HG03457 (cell line): ENCODE results near the gene ELFN1.
"Not testable (repeated sequence)": the region's sequence is repeated elsewhere in the genome, so short reads cannot be mapped to it uniquely, and the experiment has no call there.

Experiments
- ATAC-seq: cut with Tn5 transposase; IDR thresholded peaks from one replicate; pipeline ENCODE4 v1.9.1; 2021; ENCODE audit warnings: moderate number of reproducible peaks; ENCODE audit not compliant: unreplicated experiment

The ELFN1 gene

DNA sequence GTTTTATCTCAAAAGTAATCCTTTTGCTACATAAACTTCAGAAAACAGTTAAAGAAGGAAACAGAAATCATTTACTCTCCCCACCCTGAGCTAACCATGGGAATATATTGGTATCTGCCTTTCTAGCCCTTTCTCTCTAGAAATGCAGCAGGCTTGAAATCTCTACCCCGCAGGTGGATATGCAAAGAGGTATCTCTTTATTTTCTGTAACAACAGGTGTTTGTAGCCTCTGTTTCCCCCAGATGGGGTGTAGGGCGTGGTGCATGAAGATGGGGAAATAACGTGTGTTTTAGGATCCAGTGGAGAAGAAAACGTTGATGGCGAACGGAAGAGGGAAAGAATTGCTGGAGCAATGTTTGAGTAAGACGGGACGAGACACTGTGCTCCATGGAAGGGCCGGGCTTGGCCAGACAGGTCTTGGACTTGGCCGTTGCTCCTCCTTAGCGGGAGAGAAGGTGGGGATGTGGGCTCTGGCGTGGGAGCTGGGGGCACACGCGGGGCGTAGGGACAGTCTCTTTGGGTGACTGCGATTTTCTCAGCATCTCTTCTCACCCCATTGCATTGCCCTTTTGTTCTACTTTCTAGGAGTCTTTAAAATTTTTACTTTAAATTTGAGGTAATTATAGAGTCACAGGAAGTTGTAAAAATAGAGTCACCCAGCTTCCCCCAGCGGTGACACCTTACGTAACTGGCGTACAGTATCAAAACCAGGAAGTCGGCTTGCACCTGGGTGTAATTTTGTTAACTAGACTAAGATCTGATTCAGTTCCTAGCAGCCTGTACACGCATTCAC, 82.9 kb downstream of the ELFN1 start:
- no peak for ATAC-seq

GRCh38 chr7:1753564-1753867, 83.4 kb downstream of the ELFN1 start:
- no peak for ATAC-seq

- ATAC-seq, result no peak
Measured at GRCh38 chr7:1754345-1754908, 84.3 kb downstream of the ELFN1 start.

- ATAC-seq, result no peak
Measured at GRCh38 chr7:1755783-1756625, 85.9 kb downstream of the ELFN1 start.

- no peak for ATAC-seq
Measured at GRCh38 chr7:1757601-1758000, 87.5 kb downstream of the ELFN1 start.

DNA sequence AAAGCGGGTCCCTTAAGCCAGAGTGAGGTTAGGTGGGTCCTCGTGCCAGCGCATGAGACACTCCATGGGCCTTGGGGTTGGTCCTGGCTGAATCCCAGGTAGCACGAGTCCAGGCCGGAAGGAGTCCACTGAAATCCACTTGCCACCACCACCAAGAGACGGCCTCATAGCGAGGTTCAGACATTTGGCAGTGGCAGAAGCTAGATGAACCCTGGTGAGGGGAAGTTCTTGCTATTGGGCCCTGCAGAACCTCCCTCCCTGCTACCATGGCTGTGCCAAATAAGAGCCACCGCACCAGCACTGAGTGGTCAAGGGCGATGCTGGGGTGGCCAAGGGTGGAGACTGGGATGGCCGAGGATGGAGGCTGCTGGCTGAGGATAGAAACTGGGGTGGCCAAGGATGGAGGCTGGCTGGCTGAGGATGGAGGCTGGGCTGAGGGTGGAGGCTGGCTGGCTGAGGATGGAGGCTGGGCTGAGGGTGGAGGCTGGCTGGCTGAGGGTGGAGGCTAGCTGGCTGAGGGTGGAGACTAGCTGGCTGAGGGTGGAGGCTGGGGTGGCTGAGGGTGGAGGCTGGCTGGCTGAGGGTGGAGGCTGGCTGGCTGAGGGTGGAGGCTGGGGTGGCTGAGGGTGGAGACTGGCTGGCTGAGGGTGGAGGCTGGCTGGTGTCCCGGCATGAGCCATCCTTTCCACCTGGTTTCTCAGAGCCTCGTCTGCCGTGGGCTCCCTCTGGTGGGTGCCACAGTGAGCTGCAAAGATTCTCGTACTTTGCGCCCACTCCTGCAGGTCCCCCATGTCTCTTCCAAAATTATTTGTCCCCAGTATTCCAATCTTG, 88.2 kb downstream of the ELFN1 start:
- ATAC-seq, result no peak

GRCh38 chr7:1758859-1759521, 88.9 kb downstream of the ELFN1 start:
- ATAC-seq, result no peak

DNA sequence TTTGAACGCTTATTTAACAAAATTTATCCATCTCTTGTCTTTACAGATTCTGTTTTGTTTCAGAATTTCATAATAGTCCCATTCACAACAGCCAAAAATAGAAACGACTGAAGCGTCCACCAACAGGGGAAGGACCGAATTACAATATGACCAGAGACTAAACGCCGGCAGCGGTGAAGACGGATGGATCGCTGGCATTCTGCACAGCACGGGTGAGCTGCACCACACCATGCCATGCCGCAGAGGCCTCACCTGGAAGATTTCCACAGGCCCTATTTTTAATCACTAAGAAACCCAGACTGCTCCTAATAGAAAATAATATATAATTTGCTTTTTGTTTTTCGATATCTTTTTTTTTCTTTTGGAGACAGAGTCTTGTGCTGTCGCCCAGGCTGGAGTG, 91.0 kb downstream of the ELFN1 start:
- no peak for ATAC-seq

GRCh38 chr7:1761774-1762173, 91.7 kb downstream of the ELFN1 start:
- no peak for ATAC-seq

DNA sequence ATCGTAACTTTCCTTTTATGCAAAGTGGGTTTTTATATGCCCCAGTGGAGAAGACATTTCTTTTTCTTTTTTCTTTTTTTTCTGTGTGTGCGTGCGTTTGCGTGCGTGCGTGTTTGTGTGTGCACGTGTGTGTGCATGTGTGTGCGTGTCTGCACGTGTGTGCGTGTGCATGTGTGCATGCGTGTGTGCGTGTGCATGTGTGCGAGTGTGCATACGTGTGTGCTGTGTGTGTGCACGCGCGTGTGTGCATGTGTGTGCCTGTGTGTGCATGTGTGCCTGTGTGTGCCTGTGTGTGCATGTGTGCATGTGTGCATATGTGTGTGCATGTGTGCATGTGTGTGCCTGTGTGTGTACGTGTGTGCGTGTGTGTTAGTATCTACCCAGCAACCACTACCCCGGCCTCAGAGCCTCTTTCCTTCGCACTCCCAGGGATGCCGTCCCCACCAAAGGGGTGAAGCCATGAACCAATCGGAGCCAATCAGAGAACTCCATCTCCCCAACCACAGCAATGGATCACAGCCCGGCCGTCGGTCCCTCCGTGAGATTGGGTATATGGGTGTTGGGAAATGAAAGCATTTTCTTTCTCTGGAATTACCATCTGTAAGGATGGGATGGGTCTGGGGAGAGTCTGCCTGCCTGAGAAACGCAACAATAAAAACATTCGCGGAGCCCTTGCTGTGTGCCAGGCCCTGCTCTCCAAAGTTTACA, 92.3 kb downstream of the ELFN1 start:
- ATAC-seq, result no peak

- ATAC-seq, result no peak
Measured at GRCh38 chr7:1763033-1763432, 93.0 kb downstream of the ELFN1 start.

DNA sequence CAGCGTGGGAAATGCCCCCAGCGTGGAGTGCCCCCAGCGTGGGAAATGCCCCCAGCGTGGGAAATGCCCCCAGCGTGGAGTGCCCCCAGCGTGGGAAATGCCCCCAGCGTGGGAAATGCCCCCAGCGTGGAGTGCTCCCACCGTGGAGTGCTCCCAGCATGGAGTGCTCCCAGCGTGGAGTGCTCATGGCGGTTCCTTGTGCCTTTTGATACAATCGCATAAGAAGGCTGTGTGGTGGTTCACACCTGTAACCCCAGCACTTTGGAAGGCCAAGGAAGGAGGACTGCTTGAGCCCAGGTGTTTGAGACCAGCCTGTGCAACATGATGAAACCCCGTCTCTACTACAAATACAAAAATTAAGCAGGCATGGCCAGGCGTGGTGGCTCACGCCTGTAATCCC, 93.8 kb downstream of the ELFN1 start:
- not testable (repeated sequence) for ATAC-seq

DNA sequence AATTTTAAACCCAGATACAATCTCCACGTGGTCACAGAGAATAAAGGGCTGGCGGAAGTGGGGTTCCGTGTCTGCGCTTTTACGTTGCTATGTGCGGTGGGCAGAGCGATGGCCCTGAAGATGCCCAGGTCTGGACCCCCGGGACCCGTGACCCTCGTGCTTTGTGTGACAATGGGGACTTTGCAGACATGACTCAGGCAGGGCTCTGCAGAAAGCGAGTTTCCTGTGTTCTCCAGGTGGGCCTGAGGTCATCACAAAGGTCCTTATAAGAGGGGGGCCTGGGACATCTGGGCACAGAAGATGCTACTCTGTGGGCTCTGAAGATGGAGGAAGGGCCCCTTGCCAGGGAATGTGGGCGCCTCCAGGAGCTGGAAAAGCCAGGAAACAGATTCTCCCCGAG, 95.3 kb downstream of the ELFN1 start:
- no peak for ATAC-seq

- ATAC-seq, result no peak
Measured at GRCh38 chr7:1767524-1767923, 97.4 kb downstream of the ELFN1 start.

DNA sequence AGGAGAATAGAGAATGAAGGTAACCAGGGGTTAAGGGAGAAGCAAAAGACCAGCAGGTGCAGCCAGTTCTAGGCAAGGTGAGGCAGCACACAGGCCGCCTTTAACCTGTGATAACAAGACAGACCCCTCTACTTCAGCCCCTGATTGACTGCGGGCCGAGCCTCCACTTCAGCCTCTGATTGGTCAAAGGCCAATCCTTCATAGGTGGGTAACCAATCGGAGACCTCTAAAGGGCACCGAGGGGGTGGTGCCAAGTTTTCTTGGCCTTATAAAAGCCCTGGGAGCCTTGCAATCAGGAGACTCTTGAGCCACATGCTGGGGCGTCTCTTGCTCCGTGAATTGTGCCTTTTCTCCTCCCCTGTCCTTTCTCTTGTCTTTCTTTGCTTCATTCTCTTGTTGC, 98.8 kb downstream of the ELFN1 start:
- no peak for ATAC-seq

DNA sequence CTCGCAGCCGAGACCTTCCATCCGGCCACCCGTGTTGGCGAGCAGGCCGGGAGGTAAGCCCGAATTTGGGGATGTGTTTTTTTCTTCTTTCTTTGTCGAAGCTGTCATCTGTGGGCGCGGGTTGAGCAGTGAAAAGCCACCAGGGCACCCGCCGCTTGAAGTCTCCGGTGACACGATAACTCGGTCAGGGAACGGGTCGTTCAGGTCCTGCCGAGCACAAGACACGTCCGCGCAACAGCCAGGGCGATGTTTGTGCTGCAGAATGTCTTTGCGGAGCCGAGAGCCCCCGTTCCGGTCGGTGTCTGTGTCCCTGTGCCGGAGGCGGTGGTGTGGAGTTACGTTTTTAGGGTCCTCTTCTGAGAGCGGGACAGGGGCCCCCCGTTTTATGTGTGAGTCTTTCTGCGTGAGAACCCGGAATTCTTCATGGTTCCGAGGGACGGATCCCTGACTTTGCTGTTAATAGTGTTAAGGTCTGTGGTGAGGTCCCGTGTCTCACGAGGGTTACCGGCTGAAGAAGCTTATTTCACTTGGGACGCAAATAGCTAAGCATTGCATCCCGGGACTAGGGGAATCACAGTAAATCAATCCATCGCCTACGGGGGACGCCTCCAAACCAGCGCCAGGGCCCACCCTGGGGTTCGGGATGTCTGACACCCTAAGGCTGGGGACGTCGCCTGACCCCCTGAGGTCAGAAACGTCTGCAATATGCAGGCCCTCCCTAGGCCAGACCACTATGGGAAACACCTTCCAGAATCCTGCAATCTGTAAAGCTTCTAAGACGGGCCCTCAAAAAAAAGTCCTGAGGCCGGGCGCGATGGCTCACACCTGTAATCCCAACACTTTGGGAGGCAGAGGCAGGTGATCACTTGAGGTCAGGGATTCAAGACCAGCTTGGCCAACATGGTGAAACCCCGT, 99.5 kb downstream of the ELFN1 start:
- no peak for ATAC-seq

- ATAC-seq, result no peak
Measured at GRCh38 chr7:1770331-1770730, 100.3 kb downstream of the ELFN1 start.

DNA sequence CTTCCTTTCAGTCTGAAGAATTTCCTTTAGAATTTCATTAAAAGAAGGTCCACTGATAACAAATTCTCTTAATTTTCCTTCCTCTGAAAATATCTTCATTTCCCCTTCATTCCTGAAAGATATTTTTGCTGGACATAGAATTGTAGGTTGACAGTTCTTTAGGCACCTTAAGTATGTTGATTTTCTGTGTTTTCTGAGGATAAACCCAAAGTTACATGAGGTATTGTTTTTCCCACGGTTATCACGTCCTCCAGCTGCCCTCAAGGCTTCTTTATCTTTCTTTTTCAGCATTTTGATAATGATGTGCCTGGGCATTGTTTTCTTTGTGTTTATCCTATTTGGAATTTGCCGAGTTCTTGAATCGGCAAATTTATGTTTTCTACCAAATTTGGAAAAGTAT, 105.3 kb downstream of the ELFN1 start:
- no peak for ATAC-seq

GRCh38 chr7:1777122-1777521, 107.0 kb downstream of the ELFN1 start:
- no peak for ATAC-seq
